Inferior parietal cortex (tissue), 1 donor: ENCODE results near the gene EPHA4.

Experiments used
- DNase-seq: peaks from one replicate; pipeline ENCODE4 v3.0.0-alpha.2; 2016; ENCODE audit errors: extremely low spot score

The EPHA4 gene

DNA sequence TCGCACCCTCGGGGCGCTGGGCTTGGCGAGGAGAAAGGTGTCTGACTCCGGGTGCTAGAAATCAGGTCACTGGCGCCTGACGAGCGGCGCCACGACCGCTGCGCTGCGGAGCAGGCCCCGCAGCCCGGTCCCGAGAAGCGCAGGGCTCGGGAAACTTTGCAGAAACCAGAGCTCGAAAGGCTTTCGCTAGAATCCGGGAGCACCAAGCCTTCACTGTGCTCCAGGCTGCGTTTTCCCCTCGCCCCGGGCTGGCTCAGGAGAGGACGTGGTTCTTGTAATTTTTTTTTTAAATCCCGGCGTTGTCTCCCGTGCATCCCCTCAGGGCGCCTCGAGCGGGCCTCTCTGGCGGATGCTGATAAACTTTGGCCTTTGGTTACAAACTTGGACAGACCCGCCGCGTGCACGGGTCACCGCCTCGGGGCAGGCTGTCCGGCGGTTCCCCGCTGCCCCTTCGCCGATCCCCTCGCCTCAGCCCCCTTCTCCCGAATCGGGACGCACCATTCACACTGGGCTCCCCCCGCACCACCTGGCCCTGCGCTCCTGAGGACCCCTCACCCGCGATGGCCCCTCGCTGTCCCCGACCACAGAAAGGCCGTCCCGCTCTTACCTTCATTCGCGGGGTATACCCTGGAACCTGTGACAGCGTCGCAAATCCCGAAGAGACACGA is 419 bp downstream of the EPHA4 start:
- DNase-seq: peak; percentile 18

GRCh38 chr2:221571025-221571550 is 1.0 kb downstream of the EPHA4 start:
- DNase-seq: no peak

GRCh38 chr2:221570321-221570935 is 1.7 kb downstream of the EPHA4 start:
- peak; percentile 38 for DNase-seq

DNA sequence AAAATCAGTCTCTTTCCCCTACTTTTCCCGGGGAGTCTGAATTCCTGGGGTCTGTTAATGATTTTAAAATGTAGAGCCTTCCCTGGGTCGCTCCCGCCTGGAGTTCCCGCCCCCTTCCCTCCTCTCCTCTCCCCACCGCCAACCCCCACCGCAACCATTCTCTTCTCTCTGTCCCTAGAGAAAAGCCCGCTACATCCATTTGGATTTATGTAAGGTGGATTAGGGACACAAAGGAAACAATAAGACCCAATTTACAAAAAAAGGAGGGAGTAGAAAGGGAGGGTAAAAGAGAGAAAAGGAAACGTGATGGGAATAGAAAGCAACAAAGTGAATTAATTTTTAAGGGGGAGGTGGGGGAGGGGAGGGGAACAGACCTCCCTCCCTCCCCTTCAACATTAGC is 2.2 kb downstream of the EPHA4 start:
- DNase-seq: no peak

GRCh38 chr2:221569425-221569845 is 2.7 kb downstream of the EPHA4 start:
- DNase-seq: no peak

- no peak for DNase-seq
Observed at GRCh38 chr2:221568299-221568698, 3.8 kb downstream of the EPHA4 start.

- no peak for DNase-seq
Observed at GRCh38 chr2:221567809-221568208, 4.3 kb downstream of the EPHA4 start.

GRCh38 chr2:221567231-221567760 is 4.8 kb downstream of the EPHA4 start:
- DNase-seq: no peak

- DNase-seq: no peak
Observed at GRCh38 chr2:221563270-221563985, 8.7 kb downstream of the EPHA4 start.

- DNase-seq: no peak
Observed at GRCh38 chr2:221562226-221562625, 9.9 kb downstream of the EPHA4 start.

GRCh38 chr2:221561770-221562169 is 10.3 kb downstream of the EPHA4 start:
- DNase-seq: no peak

- DNase-seq: no peak
Observed at GRCh38 chr2:221559991-221560390, 12.1 kb downstream of the EPHA4 start.

DNA sequence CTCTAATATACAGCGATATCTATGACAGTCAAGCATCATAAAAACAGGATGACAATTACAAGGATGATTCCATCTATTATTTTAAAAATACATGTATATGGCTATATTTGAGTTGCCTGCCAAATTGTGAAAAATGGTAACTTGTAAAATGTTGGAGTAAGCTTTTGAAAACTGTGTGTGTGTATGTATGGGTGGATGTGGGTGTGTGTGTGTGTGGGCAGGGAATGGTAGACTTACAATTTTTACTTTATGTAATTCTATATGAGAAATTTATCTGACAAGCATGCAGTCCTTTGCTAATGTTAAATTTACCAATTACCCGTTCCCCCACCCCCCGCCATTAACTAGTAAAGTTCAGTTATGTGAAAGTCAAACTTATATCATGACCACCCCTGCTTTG is 14.0 kb downstream of the EPHA4 start:
- no peak for DNase-seq

- DNase-seq: no peak
Observed at GRCh38 chr2:221555494-221555846, 16.6 kb downstream of the EPHA4 start.

DNA sequence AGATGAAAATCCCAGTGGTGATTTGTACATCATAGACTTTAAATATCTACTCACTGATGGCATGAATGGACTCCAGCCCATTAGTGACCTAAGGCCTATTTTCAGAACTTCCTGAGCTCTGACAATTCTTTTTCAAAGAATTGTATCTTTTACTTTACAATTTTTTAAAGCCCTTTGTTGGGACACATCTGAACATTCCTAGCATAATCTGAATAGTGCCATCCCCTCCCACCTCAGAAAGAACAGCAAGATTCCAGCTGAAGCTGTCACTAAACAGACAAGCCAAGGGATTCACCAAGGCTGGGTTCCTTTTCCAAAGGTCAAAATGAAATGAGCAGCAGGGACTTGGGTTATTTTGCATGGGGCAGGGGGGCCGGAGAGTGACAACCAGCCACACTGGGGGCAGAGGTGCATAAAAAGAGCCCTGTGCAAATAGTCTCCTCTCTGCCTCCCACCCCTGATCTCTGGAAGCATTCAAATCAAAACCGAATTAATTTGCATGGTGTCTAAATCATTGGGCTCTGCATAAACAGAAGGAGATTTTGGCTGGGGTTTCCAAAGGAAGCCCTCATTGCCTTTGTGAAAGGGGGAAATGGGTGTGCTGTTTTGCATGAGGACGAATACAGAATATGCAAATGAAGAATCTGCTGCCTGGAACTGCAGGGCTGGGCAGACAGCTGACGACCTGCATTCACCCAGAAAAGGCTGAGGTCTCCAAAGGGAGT is 17.2 kb downstream of the EPHA4 start:
- DNase-seq: no peak

GRCh38 chr2:221553333-221553732 is 18.8 kb downstream of the EPHA4 start:
- no peak for DNase-seq

DNA sequence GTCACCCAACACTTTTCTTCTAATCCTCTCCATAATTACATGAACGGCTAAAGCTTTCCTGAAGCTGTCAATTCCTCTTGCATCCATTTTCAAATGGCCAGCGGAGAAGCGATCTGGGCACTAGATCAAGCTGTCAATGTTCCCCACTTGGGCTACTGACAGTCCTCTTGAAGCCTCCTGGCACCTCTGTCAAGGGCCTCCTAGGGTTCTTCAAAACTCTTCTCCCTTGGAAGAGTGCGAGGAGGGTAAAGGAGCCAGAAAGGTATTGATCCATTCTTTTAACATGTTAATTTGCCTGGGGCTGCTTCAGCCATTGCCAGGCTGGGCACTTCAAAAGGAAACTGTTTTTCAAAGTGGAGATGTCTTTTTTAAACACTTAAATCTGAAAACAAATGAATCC is 19.8 kb downstream of the EPHA4 start:
- DNase-seq: no peak

DNA sequence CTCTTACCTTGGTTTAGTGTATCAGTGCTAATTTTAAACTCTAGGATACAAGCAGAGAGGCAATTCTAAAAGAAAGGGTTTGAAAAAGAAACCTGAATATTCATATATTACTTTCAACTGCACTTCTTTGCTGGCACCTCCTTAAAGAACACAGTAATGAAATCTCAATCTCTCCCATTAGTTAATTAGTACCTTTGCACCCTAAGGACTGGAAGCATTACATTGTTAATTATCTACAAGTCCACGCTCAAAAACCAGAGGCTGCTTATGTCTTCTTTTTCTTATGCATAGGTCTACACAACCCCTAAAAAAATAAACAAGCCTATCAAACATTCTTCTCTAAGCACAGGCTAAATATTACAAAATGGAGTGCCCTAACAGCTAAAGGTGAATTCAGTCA is 20.2 kb downstream of the EPHA4 start:
- DNase-seq: no peak

GRCh38 chr2:221549143-221549542 is 23.0 kb downstream of the EPHA4 start:
- no peak for DNase-seq

DNA sequence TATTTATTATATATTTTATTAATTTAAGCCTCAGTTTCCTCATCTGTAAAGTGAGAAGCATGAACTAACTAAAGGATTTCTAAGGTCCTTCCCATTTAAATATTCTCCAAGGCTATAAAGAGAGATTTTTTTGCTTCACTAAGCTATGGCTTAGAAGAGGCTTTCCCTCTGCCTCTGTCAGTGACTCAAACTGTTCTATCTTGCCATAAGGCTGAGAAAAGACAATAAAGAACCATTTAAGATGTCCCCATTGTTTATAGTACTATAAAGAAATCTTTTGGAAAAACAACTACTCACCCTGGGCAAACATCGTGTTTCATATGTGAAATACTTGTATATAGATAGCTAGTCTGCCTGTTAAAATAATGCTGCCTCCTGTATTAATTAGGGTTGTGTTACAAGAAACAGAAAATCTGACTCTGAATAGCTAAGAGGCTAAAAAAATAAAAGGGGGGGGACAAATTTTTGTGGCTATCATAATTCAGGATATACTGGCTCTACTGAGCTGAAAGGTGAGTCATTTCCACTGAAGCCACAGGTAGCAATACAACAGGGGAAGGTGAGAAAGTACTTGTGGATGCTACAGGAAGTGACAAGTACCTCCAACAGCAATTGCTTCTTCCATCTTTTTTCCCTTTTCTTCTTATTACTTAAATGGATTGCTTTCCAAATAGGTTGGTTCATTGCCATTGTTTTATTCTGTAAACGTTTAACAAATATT is 25.4 kb downstream of the EPHA4 start:
- no peak for DNase-seq

GRCh38 chr2:221541131-221541735 is 30.9 kb downstream of the EPHA4 start:
- DNase-seq: no peak
